Stomach (tissue), 9 donors: ENCODE results near the gene CREB3. TPM values are rescaled to one million over a fixed set of nuclear protein-coding genes. Genes with fewer than 3 reads are reported as not detected.

Experiments used
- DNase-seq, 2 donors: peaks; one replicate each; pipeline versions ENCODE4 v3.0.0 to v3.0.0-alpha.2; 2013 to 2019
- H3K27ac ChIP-seq, 5 donors: fragments of 200-600 bp in 4 of 5; sonication (generic) in 4 of 5; one replicate each; pipeline ENCODE4 v1.5.1; 2013 to 2019; ENCODE audit warnings: mild to moderate bottlenecking in 1 of 5, moderate library complexity in 1 of 5
- H3K27me3 ChIP-seq, 3 donors: fragments of 200-600 bp; sonication (generic); one replicate each; pipeline ENCODE4 v1.5.1; 2017 to 2019; ENCODE audit warnings: mixed run types in 1 of 3
- H3K36me3 ChIP-seq, 4 donors: fragments of 200-600 bp; sonication (generic); 1 replicate in 3 of 4; 2 replicates in 1 of 4; pipeline ENCODE4 v1.5.1; 2016 to 2019
- H3K4me1 ChIP-seq, 4 donors: fragments of 200-600 bp; sonication (generic); one replicate each; pipeline ENCODE4 v1.5.1; 2016 to 2019
- H3K4me3 ChIP-seq, 4 donors: fragments of 200-600 bp; sonication (generic) in 3 of 4; one replicate each; pipeline ENCODE4 v1.5.1; 2016 to 2019; ENCODE audit warnings: mild to moderate bottlenecking in 1 of 4
- H3K9me3 ChIP-seq, 4 donors: fragments of 200-600 bp; sonication (generic); one replicate each; pipeline ENCODE4 v1.5.1; 2016 to 2019
- EP300 ChIP-seq: sonication (generic); formaldehyde crosslinking; IDR thresholded peaks from one replicate; pipeline ENCODE4 v1.6.1; 2017; ENCODE audit warnings: antibody characterized with exemption
- POLR2A ChIP-seq, 4 donors: fragments of 450-650 bp; IDR thresholded peaks; one replicate each; pipeline ENCODE4 v1.6.1; 2016; ENCODE audit warnings: antibody characterized with exemption in 4 of 4, control low read depth in 2 of 4, mild to moderate bottlenecking in 1 of 4, moderate library complexity in 1 of 4
- POLR2AphosphoS5 ChIP-seq, 3 donors: sonication (generic); formaldehyde crosslinking; IDR thresholded peaks; one replicate each; pipeline ENCODE4 v1.6.1; 2016; ENCODE audit warnings: antibody characterized with exemption in 3 of 3
- WGBS, 5 donors: extraction: QIAGEN DNeasy Blood & Tissue Kit in 3 of 5; methylation state at CpG; one replicate each; pipeline versions ENCODE4 v1.1.5 to v1.1.7; 2013 to 2018; 5-methylcytosine and 5-hydroxymethylcytosine counted together
- intact Hi-C: fragments of 100-400 bp; cut with DNase I; formaldehyde crosslinking; loops from one replicate; pipeline ENCODE4 v1.15.1; 2023; ENCODE audit warnings: low total_unique reads
- polyA plus RNA-seq, 3 donors: library from polyadenylated mRNA; stranded (reverse); fragments of 200-250 nt; gene quantifications; one replicate each; pipeline ENCODE4 v1.2.3, GENCODE V29; 2013
- total RNA-seq, 5 donors: library from RNA; depleted of rRNA; stranded (reverse); fragments of >200 nt; gene quantifications; one replicate each; pipeline versions ENCODE4 v1.1.0 to v1.2.3, GENCODE V29; 2014 to 2016
- TF ChIP-seq, protein P1 (sequence below), 7 experiments: fragments of 450-650 bp in 4 of 7; fragments of 200-600 bp in 3 of 7; sonication (generic) in 3 of 7; IDR thresholded peaks; one replicate each; pipeline ENCODE4 v1.5.1; 2016 to 2019; ENCODE audit warnings: antibody characterized with exemption in 7 of 7, control low read depth in 2 of 7, mild to moderate bottlenecking in 1 of 7
- donor health status: healthy with polysubstance abuse.
- donor health status: Bipolar disorder and iron deficiency.
- donor health status: healthy.

CREB3 gene
- total and polyA plus RNA-seq, 8 donors: 29.4 to 84.0 (median 39.2) TPM

DNA sequence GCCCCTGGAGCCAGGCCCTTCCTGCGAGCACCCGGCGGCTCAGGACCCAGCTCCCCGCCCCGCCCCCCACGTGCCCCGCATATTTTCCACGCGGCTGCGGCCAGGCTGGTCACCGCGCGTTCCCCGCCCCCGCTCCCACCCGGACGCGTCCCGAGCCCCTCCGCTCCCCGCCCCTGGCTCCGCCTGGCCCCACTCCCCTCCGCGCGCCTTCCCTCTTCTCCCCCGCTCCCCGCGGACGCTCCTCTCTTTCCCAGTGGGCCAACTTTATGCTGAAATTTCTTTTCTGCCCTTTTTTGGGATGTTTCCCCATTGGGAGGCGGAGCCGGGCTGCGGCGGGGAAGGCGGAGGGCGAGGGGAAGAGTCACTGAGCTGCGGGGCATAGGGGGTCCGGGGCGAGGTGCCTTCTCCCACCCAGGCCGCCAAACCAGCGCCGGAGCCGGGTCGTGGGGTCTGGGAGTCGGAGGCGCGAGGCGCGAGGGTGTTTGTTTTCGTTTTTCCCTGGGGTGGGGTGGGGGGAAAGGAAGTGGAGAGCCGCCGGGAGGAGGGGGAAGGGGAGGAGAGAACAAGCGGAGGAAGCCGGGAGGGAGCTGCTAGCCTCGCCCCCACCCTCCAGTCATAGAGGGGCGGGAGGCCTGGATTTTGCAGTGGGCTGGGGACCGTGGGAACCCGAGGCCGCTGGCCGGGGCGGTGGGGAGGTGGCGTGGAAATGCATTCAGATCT lies 41.7 kb upstream of the CREB3 start:
- intact Hi-C loops: no loop called here
- Histone ChIP-seq H3K4me1 (peaks cover 18 to 76% (median 60%) of the 10 kb centered on the region in 4 donors), H3K27me3 (no peaks in the 10 kb centered on the region), H3K9me3 (no peaks in the 10 kb centered on the region), H3K4me3 (peak overlapping the region; percentile 65 to 75 (median 70)), H3K27ac (peak overlapping the region; percentile 92 to 97 (median 95)), H3K36me3 (peaks cover 2 to 25% (median 12%) of the 10 kb centered on the region in 4 donors)
- WGBS, 5 donors: 0 to 1% (median 1%) methylated on average over 38 to 61 of the region's 61 CpGs
- TF ChIP-seq POLR2AphosphoS5 (IDR thresholded peaks at IDR 0.05): peak; percentile 6 to 34 (median 29)
- TF ChIP-seq EP300: no peak
- peak in 1 of 4 donors; percentile 26 for TF ChIP-seq POLR2A (IDR thresholded peaks at IDR 0.05)
- TF ChIP-seq, protein P1, sequence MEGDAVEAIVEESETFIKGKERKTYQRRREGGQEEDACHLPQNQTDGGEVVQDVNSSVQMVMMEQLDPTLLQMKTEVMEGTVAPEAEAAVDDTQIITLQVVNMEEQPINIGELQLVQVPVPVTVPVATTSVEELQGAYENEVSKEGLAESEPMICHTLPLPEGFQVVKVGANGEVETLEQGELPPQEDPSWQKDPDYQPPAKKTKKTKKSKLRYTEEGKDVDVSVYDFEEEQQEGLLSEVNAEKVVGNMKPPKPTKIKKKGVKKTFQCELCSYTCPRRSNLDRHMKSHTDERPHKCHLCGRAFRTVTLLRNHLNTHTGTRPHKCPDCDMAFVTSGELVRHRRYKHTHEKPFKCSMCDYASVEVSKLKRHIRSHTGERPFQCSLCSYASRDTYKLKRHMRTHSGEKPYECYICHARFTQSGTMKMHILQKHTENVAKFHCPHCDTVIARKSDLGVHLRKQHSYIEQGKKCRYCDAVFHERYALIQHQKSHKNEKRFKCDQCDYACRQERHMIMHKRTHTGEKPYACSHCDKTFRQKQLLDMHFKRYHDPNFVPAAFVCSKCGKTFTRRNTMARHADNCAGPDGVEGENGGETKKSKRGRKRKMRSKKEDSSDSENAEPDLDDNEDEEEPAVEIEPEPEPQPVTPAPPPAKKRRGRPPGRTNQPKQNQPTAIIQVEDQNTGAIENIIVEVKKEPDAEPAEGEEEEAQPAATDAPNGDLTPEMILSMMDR (IDR thresholded peaks at IDR 0.05): no peak
- DNase-seq: peak; percentile 70 to 91

DNA sequence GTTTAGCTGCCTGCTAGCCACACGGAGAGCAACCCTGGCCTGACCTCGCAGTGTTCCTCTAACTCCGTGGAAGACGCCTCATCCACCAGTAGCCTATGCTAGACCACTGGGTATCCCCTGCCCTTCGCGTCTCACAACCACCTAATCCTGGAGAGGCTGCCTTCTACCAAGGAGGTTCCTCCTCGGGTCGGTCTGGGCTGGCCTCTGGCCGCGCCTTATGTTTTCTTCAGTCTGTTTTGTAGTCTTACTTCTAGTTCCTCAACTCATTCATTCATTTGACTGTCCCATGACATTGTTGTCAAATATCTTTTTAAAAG lies 41.2 kb upstream of the CREB3 start:
- no peaks in the 10 kb centered on the region for H3K27me3 ChIP-seq
- H3K4me1 ChIP-seq: peaks cover 23 to 76% (median 59%) of the 10 kb centered on the region in 4 donors
- intact Hi-C loops: no loop called here
- H3K9me3 ChIP-seq: no peaks in the 10 kb centered on the region
- no peak for DNase-seq
- 19 to 27% (median 24%) methylated on average over 9 to 10 of the region's 10 CpGs for WGBS, 5 donors
- H3K36me3 ChIP-seq: peaks cover 4 to 20% (median 11%) of the 10 kb centered on the region in 4 donors
- H3K27ac ChIP-seq: peak overlapping the region; percentile 92 to 97 (median 95)
- TF ChIP-seq, protein P1 (IDR thresholded peaks at IDR 0.05): no peak
- no peak for TF ChIP-seq POLR2AphosphoS5 (IDR thresholded peaks at IDR 0.05)
- TF ChIP-seq EP300: no peak
- TF ChIP-seq POLR2A (IDR thresholded peaks at IDR 0.05): no peak
- peak overlapping the region; percentile 65 to 75 (median 70) for H3K4me3 ChIP-seq

- WGBS, 5 donors: 65 to 81% (median 73%) methylated on average over 13 of the region's 13 CpGs
- peaks cover 5 to 20% (median 14%) of the 10 kb centered on the region in 4 donors for H3K36me3 ChIP-seq
- no peaks in the 10 kb centered on the region for H3K9me3 ChIP-seq
- peak overlapping the region in 3 of 4 donors; percentile 65 to 75 (median 67) for H3K4me3 ChIP-seq
- H3K27ac ChIP-seq: peak overlapping the region; percentile 5 to 97 (median 95)
- TF ChIP-seq POLR2A (IDR thresholded peaks at IDR 0.05): no peak
- peak; percentile 71 for TF ChIP-seq EP300
- TF ChIP-seq POLR2AphosphoS5 (IDR thresholded peaks at IDR 0.05): peak in 2 of 3 donors; percentile 69 to 81
- peak in 1 of 2 donors; percentile 61 for DNase-seq
- no peaks in the 10 kb centered on the region for H3K27me3 ChIP-seq
- H3K4me1 ChIP-seq: peaks cover 29 to 77% (median 60%) of the 10 kb centered on the region in 4 donors
- intact Hi-C loops: no loop called here
Observed at GRCh38 chr9:35691757-35692301, 40.6 kb upstream of the CREB3 start.

GRCh38 chr9:35695943-35696401 lies 36.5 kb upstream of the CREB3 start:
- intact Hi-C loops: no loop called here
- Histone ChIP-seq H3K4me1 (peaks cover 30 to 57% (median 41%) of the 10 kb centered on the region in 4 donors), H3K27ac (peak overlapping the region; percentile 70 to 97 (median 92)), H3K27me3 (no peaks in the 10 kb centered on the region), H3K36me3 (peaks cover 41 to 52% (median 47%) of the 10 kb centered on the region in 4 donors), H3K9me3 (no peaks in the 10 kb centered on the region), H3K4me3 (no peak overlapping the region)
- DNase-seq: peak; percentile 47 to 65
- TF ChIP-seq, protein P1 (IDR thresholded peaks at IDR 0.05): no peak
- TF ChIP-seq POLR2AphosphoS5 (IDR thresholded peaks at IDR 0.05): peak in 2 of 3 donors; percentile 64 to 87
- WGBS, 5 donors: 31 to 72% (median 42%) methylated on average over 3 of the region's 3 CpGs
